BJ (cell line): ENCODE results near the gene GLI1. TPM values are rescaled to one million over a fixed set of nuclear protein-coding genes. Genes with fewer than 3 reads are reported as not detected.
"Not testable (repeated sequence)": the region's sequence is repeated elsewhere in the genome, so short reads cannot be mapped to it uniquely, and the experiment has no call there.

ENCODE experiments used
- CTCF ChIA-PET: fragments of 350-600 bp; formaldehyde crosslinking; extraction: SDS; loops from one replicate; lab custom pipeline; 2021; ENCODE audit warnings: antibody characterized with exemption, inconsistent platforms; lab: Yijun Ruan, JAX
- POLR2A ChIA-PET: fragments of 300-600 bp; sonication (Branson Sonifier 250); formaldehyde crosslinking; extraction: SDS; loops from one replicate; lab custom pipeline; 2021; ENCODE audit warnings: antibody characterized with exemption; lab: Charles Lee
- DNase-seq: peaks from one replicate; pipeline ENCODE4 v3.0.0-alpha.2; 2011; ENCODE audit warnings: low read depth
- H3K27me3 ChIP-seq: 2 replicates; pipeline ENCODE4 v1.6.0; 2011; ENCODE audit warnings: low read length; ENCODE audit not compliant: control insufficient read depth, insufficient read depth
- H3K36me3 ChIP-seq: 2 replicates; pipeline ENCODE4 v1.5.1; 2011; ENCODE audit warnings: low read length; ENCODE audit not compliant: control insufficient read depth, insufficient read depth
- H3K4me3 ChIP-seq: 2 replicates; pipeline ENCODE4 v1.5.1; 2011; ENCODE audit warnings: low read depth, mild to moderate bottlenecking, control low read depth, low read length
- polyA plus RNA-seq: library from polyadenylated mRNA; depleted of rRNA; stranded (reverse); fragments of >200 nt; gene quantifications from 2 replicates; pipeline ENCODE4 v1.2.3, GENCODE V29; 2011
- TF ChIP-seq, protein P1 (sequence below): IDR thresholded peaks from 2 replicates; pipeline ENCODE4 v1.5.1; 2011; ENCODE audit warnings: low read depth, mild to moderate bottlenecking, control low read depth, inconsistent platforms, low read length, moderate library complexity; ENCODE audit not compliant: insufficient read depth

Gene GLI1
- polyA plus RNA-seq, 1 experiment = 9.0 TPM

DNA sequence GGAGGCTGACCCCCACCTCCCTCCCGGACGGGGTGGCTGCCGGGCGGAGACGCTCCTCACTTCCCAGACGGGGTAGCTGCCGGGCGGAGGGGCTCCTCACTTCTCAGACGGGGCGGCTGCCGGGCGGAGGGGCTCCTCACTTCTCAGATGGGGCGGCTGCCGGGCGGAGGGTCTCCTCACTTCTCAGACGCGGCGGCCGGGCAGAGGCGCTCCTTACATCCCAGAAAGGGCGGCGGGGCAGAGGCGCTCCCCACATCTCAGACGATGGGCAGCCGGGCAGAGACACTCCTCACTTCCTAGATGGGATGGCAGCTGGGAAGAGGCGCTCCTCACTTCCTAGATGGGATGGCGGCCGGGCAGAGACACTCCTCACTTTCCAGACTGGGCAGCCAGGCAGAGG is 48.2 kb downstream of the GLI1 start:
- peaks cover 39% of the 10 kb centered on the region for H3K36me3 ChIP-seq
- H3K4me3 ChIP-seq, POLR2A ChIA-PET, H3K27me3 ChIP-seq, DNase-seq, CTCF ChIA-PET: not testable (repeated sequence)

DNA sequence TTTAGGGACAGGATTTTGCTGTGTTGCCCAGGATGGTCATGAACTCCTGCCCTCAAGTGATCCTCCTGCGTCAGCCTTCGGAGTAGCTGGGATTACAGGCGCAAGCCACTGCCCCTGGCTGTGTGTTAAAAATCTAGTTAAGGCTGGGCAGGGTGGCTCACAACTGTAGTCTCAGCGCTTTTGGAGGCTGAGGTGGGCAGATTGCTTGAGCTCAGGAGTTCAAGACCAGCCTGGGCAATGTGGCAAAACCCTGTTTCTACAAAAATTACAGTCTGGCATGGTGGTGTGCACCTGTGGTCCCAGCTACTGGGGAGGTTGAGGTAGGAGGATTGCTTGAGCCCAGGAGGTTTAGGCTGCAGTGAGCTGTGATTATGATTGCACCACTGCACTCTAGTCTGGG is 51.6 kb downstream of the GLI1 start:
- CTCF ChIA-PET = no interaction called here
- no peak overlapping the region for H3K4me3 ChIP-seq
- POLR2A ChIA-PET = no interaction called here
- DNase-seq = no peak
- no peaks in the 10 kb centered on the region for H3K27me3 ChIP-seq
- peaks cover 42% of the 10 kb centered on the region for H3K36me3 ChIP-seq
- TF ChIP-seq, protein P1, sequence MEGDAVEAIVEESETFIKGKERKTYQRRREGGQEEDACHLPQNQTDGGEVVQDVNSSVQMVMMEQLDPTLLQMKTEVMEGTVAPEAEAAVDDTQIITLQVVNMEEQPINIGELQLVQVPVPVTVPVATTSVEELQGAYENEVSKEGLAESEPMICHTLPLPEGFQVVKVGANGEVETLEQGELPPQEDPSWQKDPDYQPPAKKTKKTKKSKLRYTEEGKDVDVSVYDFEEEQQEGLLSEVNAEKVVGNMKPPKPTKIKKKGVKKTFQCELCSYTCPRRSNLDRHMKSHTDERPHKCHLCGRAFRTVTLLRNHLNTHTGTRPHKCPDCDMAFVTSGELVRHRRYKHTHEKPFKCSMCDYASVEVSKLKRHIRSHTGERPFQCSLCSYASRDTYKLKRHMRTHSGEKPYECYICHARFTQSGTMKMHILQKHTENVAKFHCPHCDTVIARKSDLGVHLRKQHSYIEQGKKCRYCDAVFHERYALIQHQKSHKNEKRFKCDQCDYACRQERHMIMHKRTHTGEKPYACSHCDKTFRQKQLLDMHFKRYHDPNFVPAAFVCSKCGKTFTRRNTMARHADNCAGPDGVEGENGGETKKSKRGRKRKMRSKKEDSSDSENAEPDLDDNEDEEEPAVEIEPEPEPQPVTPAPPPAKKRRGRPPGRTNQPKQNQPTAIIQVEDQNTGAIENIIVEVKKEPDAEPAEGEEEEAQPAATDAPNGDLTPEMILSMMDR = no peak

DNA sequence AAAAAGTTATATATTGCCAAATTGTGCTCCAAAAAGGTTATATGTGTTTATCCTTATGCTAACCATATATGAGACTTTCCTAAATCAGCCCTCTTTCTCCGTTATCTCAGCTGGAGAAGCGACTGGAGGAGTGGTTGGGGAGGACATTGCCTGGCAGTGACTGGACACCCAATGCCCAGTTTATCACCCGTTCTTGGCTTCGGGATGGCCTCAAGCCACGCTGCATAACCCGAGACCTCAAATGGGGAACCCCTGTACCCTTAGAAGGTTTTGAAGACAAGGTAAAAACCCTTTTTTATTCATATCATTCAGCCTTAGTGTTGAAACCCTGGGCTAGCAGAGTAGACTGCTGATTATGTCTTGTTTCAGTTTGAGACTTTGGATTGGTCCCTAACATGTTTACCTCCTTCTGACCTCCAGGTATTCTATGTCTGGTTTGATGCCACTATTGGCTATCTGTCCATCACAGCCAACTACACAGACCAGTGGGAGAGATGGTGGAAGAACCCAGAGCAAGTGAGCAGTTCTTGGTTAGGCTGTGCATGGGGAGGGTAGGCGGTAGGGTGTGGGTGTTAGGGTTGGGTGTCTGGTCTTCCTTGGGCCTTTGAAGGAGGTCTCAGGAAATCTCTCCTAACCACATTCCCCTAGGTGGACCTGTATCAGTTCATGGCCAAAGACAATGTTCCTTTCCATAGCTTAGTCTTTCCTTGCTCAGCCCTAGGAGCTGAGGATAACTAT is 52.2 kb downstream of the GLI1 start:
- ChIA-PET CTCF (interaction anchor here (0.7 to 0.9 kb wide), 2 partner anchors 23 to 52 kb away, joined by 3 read pairs; no protein-coding TSS in a partner anchor), POLR2A (no interaction called here)
- no peak for DNase-seq
- TF ChIP-seq, protein P1 = no peak
- peaks cover 42% of the 10 kb centered on the region for H3K36me3 ChIP-seq
- H3K27me3 ChIP-seq = no peaks in the 10 kb centered on the region
- no peak overlapping the region for H3K4me3 ChIP-seq

DNA sequence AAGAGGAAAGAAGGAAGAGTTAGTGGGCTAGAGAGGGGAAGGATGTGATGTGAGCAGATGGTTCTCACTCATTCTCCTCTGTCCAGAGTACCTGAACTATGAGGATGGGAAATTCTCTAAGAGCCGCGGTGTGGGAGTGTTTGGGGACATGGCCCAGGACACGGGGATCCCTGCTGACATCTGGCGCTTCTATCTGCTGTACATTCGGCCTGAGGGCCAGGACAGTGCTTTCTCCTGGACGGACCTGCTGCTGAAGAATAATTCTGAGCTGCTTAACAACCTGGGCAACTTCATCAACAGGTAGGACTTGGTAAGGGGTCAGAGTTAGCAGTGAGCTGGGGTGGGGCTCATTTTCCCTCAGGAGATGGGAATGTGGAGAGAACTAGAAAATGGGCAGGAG is 53.1 kb downstream of the GLI1 start:
- Histone ChIP-seq H3K4me3 (no peak overlapping the region), H3K36me3 (peaks cover 48% of the 10 kb centered on the region), H3K27me3 (no peaks in the 10 kb centered on the region)
- CTCF ChIA-PET = interaction anchor here (0.7 to 0.9 kb wide), 2 partner anchors 24 to 53 kb away, joined by 3 read pairs; no protein-coding TSS in a partner anchor
- POLR2A ChIA-PET = interaction anchor here (0.6 kb wide), 1 partner anchor 19 kb away, joined by 4 read pairs; no protein-coding TSS in a partner anchor
- DNase-seq = no peak
- TF ChIP-seq, protein P1 = no peak

DNA sequence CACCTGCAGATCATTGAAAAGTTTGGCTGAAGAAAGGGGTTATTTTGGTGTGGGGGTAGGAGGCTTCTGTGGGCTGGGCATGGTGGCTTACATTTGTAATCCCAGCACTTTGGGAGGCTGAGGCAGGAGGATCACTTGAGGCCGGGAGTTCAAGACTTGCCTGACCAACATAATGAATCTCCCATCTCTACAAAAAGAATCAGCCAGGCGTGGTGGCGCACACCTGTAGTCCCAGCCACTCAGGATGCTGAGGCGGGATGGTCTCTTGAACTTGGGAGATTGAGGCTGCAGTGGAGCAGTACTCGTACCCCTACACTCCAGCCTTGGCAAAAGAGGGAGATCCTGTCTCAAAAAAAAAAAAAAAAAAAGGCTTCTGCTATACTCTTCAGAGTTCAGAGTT is 53.7 kb downstream of the GLI1 start:
- no peak overlapping the region for H3K4me3 ChIP-seq
- CTCF ChIA-PET = no interaction called here
- no peak for DNase-seq
- TF ChIP-seq, protein P1 = no peak
- peaks cover 52% of the 10 kb centered on the region for H3K36me3 ChIP-seq
- POLR2A ChIA-PET = no interaction called here
- H3K27me3 ChIP-seq = no peaks in the 10 kb centered on the region

DNA sequence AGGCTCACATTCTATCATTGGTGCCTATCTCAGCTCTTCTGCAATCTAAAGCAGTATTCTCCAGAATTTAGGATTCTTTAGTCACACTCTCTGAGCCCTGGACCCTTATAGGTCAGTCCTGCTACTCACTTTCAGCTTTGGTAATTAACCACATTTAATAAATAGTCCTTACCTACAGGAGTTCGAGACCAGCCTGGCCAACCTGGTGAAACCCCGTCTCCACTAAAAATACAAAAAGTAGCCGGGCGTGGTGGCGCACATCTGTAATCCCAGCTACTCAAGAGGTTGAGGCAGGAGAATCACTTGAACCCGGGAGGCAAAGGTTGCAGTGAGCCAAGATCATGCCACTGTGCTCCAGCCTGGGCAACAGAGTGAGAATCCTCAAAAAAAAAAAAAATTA is 54.1 kb downstream of the GLI1 start:
- POLR2A ChIA-PET, DNase-seq, H3K27me3 ChIP-seq, CTCF ChIA-PET, H3K4me3 ChIP-seq: not testable (repeated sequence)
- peaks cover 52% of the 10 kb centered on the region for H3K36me3 ChIP-seq

DNA sequence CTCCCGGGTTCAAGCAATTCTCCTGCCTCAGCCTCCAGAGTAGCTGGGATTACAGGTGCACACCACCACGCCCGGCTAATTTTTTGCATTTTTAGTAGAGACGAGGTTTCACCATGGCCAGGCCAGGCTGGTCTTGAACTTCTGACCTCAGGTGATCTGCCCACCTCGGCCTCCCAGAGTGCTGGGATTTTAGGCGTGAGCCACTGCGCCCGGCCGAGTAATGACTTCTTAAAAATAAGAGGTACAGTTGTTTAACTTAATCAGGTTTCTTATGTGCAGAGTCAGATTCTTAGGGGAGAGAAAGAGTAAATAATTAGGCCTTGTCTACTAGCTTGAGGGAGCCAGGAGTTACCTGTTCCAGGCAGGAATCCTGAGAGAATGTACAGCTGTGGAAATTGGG is 54.7 kb downstream of the GLI1 start:
- CTCF ChIA-PET, POLR2A ChIA-PET, H3K27me3 ChIP-seq, DNase-seq, H3K4me3 ChIP-seq: not testable (repeated sequence)
- H3K36me3 ChIP-seq = peaks cover 52% of the 10 kb centered on the region
